HG02885 (cell line): Measurements from ENCODE around the gene KCNJ3.

Source experiments
- ATAC-seq: cut with Tn5 transposase; IDR thresholded peaks from one replicate; pipeline ENCODE4 v1.9.1; 2021; ENCODE audit warnings: mild to moderate bottlenecking; ENCODE audit not compliant: unreplicated experiment, poor library complexity

The KCNJ3 gene, protein sequence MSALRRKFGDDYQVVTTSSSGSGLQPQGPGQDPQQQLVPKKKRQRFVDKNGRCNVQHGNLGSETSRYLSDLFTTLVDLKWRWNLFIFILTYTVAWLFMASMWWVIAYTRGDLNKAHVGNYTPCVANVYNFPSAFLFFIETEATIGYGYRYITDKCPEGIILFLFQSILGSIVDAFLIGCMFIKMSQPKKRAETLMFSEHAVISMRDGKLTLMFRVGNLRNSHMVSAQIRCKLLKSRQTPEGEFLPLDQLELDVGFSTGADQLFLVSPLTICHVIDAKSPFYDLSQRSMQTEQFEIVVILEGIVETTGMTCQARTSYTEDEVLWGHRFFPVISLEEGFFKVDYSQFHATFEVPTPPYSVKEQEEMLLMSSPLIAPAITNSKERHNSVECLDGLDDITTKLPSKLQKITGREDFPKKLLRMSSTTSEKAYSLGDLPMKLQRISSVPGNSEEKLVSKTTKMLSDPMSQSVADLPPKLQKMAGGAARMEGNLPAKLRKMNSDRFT

DNA sequence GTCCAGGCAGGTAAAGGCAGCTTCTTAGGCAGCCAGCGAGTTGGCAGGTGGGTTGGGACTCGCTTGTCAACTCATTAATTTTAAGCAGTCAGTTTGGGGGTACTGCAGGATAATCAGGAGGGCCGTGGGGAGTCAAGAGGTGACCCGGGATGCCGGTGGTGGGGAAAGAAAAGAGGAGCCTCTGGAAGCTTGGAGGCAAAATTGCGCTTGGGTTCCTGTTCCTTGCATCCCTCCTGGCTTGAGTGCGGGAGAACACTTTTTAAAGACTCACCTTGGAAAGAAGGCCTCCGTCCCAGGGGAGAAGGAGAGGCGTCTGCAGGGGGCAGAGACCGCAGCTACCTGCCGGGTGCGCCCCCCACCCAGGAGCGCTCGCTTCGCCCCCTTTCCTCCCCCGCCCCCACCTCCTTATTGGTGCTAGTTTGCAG lies at the start of gene KCNJ3:
KCNJ3 (plus strand) TSS at position 400 of the 425 bp plus-strand sequence. CDS start 81 bp downstream, outside the sequence.
- ATAC-seq: no peak

DNA sequence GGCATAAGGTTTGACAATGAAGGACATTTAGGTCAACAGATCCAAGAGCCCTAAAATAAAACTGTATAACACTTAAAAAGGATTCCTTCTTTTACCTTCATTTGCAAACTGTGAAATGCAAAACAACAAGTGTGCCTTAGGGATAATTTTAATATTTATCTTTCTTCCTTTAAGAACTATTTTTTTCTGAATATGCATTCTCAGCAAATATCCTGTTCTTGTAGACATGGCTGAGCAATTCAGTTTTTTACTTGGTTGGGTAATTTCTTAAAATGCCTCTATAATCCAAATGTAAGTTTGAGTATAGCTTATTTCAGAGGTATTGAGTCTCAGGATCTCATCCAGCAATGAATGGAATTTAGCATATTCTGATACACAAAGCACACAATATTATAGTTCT lies 43.0 kb upstream of the KCNJ3 start:
- ATAC-seq: no peak

DNA sequence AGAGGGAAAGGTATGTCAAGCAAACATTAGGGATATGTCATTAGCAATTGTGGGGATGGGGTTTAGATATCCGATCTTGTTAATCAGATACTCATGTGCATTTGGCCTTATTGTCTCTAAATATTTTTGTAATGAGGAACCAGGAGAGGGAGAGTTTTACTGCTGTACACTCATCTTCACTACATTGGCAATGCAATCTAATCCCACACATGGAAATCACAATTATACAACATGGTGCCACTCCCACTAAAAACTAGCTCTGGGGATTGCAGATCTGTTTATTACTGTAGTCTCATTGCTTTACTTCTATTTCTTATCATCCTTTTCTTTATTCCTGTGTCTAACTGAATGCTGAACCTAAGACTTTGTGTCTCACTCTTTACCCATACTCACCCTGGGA lies 39.6 kb upstream of the KCNJ3 start:
- no peak for ATAC-seq

DNA sequence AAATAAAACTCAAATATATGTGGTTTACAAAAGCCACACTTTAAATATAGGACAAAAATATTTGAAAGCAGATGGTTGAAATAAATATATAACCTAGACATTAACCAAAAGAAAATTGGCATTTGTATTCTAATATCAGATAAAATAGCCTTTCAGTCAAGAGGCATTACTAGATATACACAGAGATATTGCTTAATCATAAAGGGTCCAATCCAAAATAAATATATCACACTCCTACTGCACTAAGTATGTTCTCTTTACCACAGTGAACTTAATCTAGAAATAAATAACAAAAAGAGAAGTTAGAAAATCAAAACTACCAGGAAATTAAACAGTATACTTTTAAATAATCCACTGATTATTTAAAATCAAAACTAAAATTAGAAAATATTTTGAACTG lies 34.2 kb upstream of the KCNJ3 start:
- no peak for ATAC-seq

DNA sequence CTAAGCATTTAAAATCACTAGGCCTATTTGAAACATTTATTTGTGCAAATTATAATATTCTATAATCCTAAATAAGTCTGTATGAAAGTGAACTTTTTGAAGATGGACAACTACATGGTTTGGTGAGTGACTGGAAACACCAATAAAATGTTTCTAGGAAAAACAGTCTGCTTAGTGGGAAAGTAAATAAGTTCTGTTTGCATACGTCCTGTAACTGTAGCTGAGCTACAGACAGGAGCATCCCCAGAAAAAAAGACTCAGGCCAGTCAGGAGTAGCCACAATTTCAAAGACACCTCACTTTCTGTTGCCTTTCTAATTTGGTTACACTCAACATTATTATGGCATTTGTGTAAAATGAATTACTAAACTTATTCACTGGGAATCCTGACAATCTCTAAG lies 28.4 kb upstream of the KCNJ3 start:
- ATAC-seq: no peak

DNA sequence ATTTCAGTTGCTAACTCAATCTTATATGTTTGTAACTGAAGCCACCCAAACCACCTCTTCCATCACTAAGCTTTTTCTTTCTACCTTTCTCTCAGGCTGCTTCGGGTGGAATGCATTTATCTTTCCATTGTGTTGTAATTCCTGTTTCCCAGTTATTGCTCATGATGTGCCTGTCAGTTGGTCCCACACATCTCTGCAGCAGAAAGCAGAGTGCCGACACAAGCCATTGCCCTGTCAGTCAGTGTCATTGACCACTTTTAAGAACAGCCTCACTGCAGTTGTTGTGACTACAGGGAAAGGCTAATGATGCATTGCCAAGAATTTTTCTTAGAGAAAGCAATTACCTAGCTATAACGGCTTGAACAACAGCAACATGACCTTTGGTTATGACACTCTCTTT lies 24.8 kb upstream of the KCNJ3 start:
- no peak for ATAC-seq

DNA sequence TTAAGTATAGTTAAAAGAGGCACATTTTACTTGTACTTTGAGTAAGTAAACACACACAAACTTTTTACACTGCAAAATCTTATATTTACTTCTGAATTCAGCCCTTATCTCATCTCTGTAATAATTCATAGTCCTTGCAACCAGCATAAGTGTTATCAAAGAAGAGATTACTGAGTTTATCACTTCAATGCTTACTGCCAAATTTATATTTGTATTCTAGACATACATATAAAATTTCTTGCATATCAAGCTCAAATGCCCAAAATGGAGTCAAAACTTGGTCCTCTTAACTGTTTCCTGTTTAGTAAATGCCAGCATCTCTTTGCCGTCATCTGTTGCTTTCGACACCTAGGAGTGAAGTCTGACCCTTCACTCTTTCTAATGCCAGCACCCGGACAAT lies 21.1 kb upstream of the KCNJ3 start:
- ATAC-seq: no peak

DNA sequence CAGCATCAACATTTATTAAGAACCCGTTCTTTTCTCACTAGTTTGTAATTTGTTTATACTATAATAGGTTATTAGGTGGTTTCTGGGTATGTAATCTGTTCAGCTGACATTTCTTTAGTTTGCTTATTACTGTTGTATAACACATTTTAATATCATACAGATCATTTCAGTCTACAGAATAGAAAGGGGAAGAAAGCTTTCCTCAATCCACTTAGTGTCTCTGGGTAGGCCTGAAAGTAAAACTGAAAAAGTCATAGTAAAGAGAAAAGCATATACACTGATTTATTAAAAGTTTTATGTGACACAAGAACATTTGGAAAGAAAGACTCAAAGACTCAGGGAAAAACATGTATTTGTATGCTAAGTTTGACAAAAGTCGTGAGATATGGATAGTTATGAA lies 16.8 kb upstream of the KCNJ3 start:
- ATAC-seq: no peak

DNA sequence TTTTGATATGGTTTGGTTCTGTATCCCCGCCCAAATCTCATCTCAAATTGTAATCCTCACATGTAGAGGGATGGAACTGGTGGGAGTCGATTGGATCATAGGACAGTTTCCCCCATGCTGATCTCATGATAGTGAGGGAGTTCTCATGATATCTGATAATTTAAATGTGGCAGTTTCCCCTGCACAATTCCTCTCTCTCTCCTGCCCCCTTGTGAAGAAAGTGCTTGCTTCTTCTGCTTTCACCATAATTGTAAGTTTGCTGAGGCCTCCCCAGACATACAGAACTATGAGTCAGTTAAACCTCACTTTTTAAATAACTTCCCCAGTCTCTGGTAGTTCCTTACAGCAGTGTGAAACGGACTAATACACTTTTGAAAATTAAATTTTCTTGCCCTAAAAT lies 12.3 kb upstream of the KCNJ3 start:
- ATAC-seq: no peak

DNA sequence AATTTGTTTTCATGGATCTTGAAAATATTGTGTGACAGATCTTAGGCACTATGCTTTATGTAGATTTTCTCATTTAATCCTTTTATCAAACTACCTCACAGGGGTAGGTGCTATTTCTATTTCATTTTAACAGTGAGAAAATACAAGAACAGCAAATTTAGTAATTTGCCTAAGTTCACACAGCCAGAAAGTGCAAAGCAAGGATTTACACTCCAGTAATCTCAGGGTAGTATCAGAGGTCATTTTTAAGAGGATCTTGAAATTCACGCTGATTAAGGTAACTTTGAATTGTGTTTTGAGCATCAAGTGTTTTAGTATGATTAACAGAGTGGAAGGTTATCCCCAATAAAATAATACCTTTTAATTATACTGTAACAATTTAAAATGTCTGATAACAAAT lies 10.1 kb upstream of the KCNJ3 start:
- ATAC-seq: no peak

DNA sequence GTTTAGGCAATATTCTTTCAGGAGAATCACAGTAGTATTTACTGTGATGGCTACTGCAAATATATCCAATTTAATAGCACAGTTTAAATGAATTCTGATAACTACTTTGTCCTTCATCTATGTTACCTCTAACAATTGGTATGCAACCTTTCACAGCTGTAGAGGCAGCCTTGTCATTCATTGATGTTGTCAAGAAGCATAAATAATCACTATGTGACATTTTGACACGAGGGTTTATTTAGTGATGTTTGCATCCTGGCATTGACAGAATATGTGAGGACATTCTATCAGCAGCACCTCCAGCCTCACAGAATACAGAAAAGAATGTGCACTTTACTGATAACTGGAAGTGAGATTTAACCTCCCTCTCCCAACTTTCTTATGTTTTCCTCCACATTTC lies 9.3 kb upstream of the KCNJ3 start:
- ATAC-seq: no peak

DNA sequence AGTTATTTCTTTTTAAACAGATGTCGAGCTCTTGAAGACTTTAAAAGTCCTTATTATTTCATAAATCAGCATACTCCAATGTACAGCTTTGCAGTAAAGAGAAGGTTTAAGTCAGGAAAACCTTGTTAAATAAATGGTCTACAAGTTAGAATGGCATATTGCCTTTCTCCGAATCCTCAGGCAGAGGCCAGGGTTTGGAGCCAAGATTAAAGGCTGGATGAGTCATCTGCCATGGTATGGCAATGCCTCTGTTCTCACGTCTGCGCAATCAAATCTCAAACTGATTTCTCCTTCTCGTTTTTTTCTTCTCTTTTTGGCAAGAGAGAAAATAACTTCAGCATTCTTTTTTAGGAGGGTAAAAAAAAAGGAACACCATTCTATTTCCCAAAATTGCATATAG lies 5.6 kb upstream of the KCNJ3 start:
- no peak for ATAC-seq

DNA sequence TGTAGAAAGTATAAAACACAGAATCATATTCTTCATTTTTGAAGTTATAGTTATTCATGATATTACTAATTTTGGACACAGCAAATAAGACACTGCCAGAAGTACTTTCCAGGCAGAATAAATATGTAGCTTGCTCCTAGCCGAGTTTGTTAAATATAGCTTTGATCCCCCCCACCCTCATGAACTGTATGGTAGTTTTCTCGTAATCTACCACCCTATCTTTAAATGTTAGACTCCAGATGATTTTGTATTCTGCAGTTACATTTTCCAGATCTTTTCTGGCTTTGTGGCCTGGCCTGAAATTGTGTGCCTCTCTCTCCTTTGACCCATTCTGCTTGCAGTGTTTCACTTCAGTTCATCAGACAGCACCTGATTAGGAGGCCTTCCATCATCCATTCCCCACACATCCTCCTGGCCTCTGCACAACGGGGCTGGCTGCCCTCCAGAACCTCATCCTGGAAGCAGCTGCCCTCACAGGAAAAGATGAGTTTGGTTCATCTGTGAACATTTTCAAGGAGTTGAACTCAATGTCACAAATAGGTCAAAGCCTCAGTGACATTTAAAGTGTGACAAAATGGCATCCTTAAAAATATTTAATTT lies 4.7 kb upstream of the KCNJ3 start:
- no peak for ATAC-seq

DNA sequence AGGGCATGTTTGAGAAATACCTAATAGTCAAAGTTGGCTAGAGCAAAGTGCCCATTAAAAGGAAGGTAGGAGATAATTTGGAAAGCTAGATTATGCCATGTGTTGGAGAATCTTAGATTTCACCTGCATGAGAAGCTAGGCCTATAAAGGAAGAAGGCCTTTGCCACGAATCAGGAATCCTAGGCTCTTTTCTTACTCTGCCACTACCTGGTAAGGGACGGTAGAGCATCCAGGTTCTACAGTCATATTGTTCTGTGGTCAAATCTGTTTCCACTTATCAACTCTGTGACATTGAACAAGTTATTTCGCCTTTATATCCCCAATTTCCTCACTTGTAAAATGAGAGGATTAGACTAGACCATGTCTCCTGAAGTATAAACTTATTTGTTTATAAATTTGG lies 3.6 kb upstream of the KCNJ3 start:
- ATAC-seq: no peak

DNA sequence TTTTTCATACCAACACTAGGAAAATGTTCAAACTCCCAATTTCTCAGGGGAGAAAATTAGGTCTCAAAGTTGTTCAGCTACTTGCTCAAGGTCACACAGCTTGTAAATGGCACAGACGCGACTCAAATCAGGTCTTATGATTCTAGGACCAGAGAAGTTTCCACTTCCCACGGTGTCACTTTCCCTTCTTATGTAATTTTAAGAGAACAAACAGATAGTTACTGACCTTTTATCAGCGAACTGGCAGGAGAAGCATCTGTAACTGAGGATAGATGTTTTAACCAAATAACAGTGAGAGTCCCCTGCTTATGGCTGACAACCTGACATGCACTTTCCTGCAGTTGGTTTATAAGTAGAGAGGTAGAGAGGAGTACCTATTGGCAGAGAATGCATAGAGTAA lies 2.1 kb upstream of the KCNJ3 start:
- no peak for ATAC-seq

DNA sequence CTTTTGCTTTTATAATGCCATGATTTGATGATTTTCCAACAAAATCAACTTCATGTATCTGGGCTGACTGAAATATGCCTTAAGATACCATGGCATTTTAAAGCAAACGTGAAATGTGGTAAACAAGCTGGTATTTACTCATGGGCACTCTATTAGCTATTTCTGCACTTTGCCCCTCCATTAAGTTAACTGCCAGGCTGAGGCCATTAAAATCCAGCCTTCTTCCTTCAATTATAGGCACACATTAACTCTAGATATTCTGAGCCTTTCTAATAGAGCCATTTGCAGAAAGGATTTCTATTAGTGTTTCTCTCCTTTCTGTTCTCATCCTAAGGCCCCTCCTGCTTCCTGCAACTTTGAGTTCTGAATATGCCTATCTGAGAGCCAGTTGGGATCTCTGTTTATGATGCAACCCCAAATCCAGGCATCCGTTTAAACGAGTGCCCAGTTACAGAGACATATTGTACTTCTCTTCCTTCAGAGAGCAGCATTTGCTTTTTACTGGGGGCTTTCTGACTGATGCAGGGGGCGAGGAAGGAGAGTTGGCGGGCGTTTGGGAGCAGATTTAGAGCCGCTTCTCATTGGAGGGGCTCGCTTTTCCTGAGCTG lies 1.6 kb upstream of the KCNJ3 start:
- ATAC-seq: no peak

DNA sequence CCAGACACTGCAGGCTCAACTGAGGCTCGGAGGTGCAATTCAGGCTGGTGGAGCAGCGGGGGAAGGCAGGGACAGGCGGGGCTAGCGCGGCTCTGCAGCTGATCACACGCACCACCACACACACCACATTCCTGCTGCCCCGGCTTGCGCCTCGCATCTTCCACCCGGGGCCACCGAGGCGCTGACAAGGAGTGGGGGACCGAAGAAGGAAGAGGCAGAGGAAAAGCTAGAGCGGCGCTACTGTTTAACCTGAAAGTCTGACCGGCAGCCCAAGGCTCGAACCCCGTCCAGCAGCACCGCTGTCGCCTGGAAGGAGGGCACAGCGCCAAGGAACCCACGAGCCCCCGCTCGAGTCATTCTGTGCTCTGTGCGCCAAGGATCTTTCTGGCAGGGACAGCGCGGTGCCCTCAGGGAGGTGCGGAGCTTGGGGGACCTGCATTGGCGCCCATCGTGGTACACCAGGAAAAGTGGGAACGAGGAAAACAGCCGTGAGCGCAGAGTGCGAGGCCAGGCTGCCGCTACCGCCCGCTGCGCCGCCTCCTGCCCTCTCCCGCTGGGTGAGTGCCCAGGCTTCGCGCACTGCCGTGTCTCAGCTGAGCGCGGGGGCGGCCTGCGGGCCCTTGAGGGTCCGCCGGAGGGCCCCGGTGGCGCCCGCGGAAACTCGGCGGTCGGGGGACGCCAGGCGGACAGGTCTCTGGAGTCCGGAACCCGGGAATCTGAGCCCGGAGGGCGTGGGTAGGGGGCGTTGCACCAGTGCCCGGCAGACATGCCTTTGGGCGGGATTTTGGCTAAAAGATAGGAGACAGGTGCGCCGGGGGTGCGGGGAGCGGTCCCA lies 860 bp upstream of the KCNJ3 start:
- no peak for ATAC-seq

DNA sequence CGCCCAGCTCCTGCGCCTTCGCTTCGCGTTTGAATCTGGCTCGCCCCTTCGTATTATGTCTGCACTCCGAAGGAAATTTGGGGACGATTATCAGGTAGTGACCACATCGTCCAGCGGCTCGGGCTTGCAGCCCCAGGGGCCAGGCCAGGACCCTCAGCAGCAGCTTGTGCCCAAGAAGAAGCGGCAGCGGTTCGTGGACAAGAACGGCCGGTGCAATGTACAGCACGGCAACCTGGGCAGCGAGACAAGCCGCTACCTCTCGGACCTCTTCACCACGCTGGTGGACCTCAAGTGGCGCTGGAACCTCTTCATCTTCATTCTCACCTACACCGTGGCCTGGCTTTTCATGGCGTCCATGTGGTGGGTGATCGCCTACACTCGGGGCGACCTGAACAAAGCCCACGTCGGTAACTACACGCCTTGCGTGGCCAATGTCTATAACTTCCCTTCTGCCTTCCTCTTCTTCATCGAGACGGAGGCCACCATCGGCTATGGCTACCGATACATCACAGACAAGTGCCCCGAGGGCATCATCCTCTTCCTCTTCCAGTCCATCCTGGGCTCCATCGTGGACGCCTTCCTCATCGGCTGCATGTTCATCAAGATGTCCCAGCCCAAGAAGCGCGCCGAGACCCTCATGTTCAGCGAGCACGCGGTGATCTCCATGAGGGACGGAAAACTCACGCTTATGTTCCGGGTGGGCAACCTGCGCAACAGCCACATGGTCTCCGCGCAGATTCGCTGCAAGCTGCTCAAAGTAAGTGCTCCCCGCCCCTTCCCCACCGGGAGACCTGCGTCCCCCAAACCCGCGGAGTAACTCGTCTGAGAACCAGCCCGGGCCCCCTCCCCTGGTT lies 453 bp downstream of the KCNJ3 start:
- no peak for ATAC-seq

DNA sequence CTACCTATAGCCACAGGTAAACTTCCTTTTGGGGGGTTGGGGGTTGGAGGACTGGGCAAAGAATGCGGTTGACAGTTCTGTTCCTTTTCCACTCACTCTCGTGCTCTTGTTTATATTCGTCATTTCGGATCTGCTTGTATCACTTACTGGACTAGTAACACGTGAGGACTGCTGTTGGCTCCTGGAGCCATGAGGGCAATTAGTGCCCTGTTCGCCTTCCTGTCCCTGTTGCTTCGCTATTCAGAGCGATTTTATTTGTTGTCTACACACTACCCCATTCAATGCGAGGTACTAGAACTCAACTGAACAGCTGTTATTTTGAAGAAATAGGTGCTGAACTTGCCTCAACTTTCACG lies 1.1 kb downstream of the KCNJ3 start:
- no peak for ATAC-seq

DNA sequence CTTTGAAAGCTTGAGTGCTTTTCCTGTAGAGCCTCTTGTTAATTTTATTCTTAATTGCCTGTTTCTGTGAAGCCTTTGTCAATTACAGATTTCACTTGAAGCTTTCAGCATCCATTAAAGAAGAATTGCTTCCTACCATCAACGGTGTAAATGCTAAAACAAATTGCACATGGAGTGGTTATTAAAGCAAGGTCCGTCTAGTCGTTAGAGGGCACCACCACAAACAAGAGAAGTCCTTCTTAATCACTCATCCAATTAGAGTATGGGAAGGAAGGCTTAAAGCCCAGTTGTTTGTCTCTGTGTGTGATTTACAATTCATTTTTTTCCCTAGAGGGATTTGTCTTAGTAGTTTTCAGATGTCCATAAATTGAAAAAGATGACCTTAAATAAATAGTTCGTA lies 1.6 kb downstream of the KCNJ3 start:
- ATAC-seq: no peak
